Hematopoietic multipotent progenitor cell (in vitro differentiated cells): ENCODE measurements around the gene DIPK1A. TPM values are rescaled to one million over a fixed set of nuclear protein-coding genes. Genes with fewer than 3 reads are reported as not detected.
A peak's percentile ranks its signal among the peaks of the same experiment; 100 is the strongest.

Experiments
- DNase-seq, 3 donors: peaks; one replicate each; pipeline ENCODE4 v3.0.0-alpha.2; 2011 to 2015; ENCODE audit warnings: low read depth in 2 of 3, low spot score in 2 of 3
- total RNA-seq: library from RNA; depleted of rRNA; stranded (reverse); fragments of >200 nt; gene quantifications from one replicate; pipeline ENCODE4 v1.2.3, GENCODE V29; 2012

The DIPK1A gene
- total RNA-seq, 1 donor = 0.27 TPM

GRCh38 chr1:92843429-92844352 lies 117.6 kb downstream of the DIPK1A start:
- no peak for DNase-seq

- no peak for DNase-seq
These were observed 118.2 kb downstream of the DIPK1A start for GRCh38 chr1:92843046-92843423.

GRCh38 chr1:92842082-92843045 lies 118.9 kb downstream of the DIPK1A start:
- no peak for DNase-seq

GRCh38 chr1:92840600-92840999 lies 120.7 kb downstream of the DIPK1A start:
- no peak for DNase-seq

GRCh38 chr1:92839442-92839841 lies 121.8 kb downstream of the DIPK1A start:
- no peak for DNase-seq

- DNase-seq = no peak
These were observed 122.7 kb downstream of the DIPK1A start for GRCh38 chr1:92838519-92838918.

- no peak for DNase-seq
These were observed 124.2 kb downstream of the DIPK1A start for GRCh38 chr1:92837062-92837461.

GRCh38 chr1:92834617-92835016 lies 126.6 kb downstream of the DIPK1A start:
- DNase-seq = no peak

GRCh38 chr1:92833840-92834239 lies 127.4 kb downstream of the DIPK1A start:
- no peak for DNase-seq

GRCh38 chr1:92832537-92833114 lies 128.6 kb downstream of the DIPK1A start:
- DNase-seq = no peak

GRCh38 chr1:92831762-92832536 lies 129.3 kb downstream of the DIPK1A start, which contains the start of gene RPL5:
RPL5 (plus strand) TSS chr1:92832040; CDS start chr1:92832115, 75 bp downstream.
- peak; percentile 98 to 99 (median 99) for DNase-seq

GRCh38 chr1:92831368-92831761 lies 129.9 kb downstream of the DIPK1A start:
- DNase-seq = no peak

GRCh38 chr1:92826792-92827191 lies 134.5 kb downstream of the DIPK1A start:
- no peak for DNase-seq

GRCh38 chr1:92822879-92823278 lies 138.4 kb downstream of the DIPK1A start:
- DNase-seq = no peak

- DNase-seq = no peak
These were observed 140.7 kb downstream of the DIPK1A start for GRCh38 chr1:92820551-92820950.

GRCh38 chr1:92820024-92820423 lies 141.2 kb downstream of the DIPK1A start:
- DNase-seq = no peak

- DNase-seq = peak in 2 of 3 donors; percentile 25 to 45
These were observed 143.1 kb downstream of the DIPK1A start for GRCh38 chr1:92817986-92818764.

- DNase-seq = no peak
These were observed 144.0 kb downstream of the DIPK1A start for GRCh38 chr1:92817137-92817697.

- no peak for DNase-seq
These were observed 144.5 kb downstream of the DIPK1A start for GRCh38 chr1:92816732-92817131.
